ENCODE measurements around the gene PTPRT.

Gene PTPRT

DNA sequence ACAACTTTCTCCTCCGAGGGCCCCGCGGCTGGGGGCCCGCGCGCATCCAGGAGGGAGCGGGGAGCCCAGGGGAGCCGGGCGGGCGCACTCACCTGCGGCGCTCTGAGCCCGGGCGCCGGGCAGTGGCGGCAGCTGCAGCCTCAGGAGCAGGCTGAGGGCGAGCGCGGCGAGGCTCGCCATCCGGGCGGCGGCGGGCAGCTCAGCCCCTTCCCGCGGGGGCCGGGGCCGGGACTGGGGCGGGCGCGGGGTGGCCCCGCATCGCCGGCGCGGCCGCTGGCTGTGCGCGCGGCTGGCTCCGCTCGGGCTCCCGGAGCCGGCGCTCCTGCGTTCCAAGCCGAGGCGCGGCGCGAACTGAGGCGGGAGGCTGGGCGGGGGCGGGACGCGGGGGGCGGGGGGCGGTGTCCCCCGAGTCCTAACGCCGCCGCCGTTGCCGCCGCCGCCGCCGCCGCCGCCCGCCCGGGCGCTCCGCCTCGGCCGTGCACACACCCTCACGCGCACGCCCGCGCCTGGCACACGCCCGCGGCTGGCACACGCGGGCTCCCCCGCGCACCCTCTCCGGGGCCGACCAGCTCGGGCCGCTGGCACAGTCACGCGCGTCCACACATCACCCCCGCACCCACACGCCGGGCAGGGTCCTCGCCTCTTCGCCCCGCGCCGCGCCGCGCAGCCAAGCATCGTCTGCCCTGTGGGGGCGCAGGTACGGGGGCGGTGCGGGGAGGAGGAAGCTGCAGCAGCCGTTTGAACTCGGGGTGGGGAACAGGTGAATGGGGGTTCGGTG is at the start of gene PTPRT:
Gene PTPRT, minus strand, starts transcription at position 353 of the 778 bp plus-strand sequence. Its CDS starts 173 bp downstream, at position 180.
- no peak for DNase-seq

GRCh38 chr20:43238833-43239232 is 49.1 kb upstream of the PTPRT start:
- no peak for DNase-seq

- no peak for DNase-seq
Observed at GRCh38 chr20:43238266-43238665, 48.6 kb upstream of the PTPRT start.

- DNase-seq, result no peak
Observed at GRCh38 chr20:43237651-43238168, 48.0 kb upstream of the PTPRT start.

DNA sequence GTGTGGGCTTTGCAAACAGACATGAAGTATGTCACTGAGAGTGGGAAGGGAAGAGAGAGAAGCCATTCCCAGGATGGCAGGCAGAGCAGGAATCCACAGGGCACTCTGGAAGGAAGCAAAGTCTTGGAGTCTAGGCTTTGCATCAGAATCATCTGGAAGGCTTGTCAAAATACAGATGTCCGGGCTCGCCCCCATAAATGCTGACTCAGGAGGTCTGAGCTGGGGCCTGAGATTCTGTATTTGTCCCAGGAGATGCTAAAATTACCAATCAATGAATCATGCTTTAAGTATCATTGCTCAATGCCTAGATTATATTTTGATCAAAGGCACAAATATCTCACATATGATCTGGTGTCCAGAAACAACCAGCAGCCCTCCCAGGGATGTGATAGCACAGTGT is 46.3 kb upstream of the PTPRT start:
- DNase-seq, result no peak

GRCh38 chr20:43231829-43232228 is 42.1 kb upstream of the PTPRT start:
- no peak for DNase-seq

GRCh38 chr20:43229696-43230095 is 40.0 kb upstream of the PTPRT start:
- DNase-seq, result no peak

DNA sequence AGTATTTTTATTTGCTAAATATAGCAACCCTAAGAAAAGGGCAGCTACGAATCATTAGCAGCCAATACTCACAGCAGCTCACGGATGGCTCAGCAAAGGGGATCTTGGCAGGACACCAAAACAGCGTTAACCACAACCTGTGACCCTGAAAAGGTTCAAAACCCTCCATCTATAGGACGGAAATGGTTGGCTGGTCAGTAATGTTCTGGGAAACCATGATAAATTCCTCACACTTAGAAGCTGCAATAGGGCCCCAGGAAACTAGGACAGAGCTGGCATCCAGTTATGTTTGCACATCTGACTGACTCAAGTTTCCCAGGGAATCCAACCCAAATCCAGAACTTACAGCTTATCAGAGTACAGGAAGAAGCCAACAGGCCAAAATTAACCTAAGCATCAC is 30.9 kb upstream of the PTPRT start:
- DNase-seq, result no peak

- DNase-seq, result no peak
Observed at GRCh38 chr20:43210901-43211300, 21.2 kb upstream of the PTPRT start.

GRCh38 chr20:43209831-43210230 is 20.1 kb upstream of the PTPRT start:
- DNase-seq, result no peak

- no peak for DNase-seq
Observed at GRCh38 chr20:43205699-43206098, 16.0 kb upstream of the PTPRT start.

GRCh38 chr20:43202100-43202499 is 12.4 kb upstream of the PTPRT start:
- DNase-seq, result no peak

- no peak for DNase-seq
Observed at GRCh38 chr20:43198607-43199006, 8.9 kb upstream of the PTPRT start.

- no peak for DNase-seq
Observed at GRCh38 chr20:43196243-43196642, 6.5 kb upstream of the PTPRT start.

GRCh38 chr20:43194137-43194536 is 4.4 kb upstream of the PTPRT start:
- no peak for DNase-seq

DNA sequence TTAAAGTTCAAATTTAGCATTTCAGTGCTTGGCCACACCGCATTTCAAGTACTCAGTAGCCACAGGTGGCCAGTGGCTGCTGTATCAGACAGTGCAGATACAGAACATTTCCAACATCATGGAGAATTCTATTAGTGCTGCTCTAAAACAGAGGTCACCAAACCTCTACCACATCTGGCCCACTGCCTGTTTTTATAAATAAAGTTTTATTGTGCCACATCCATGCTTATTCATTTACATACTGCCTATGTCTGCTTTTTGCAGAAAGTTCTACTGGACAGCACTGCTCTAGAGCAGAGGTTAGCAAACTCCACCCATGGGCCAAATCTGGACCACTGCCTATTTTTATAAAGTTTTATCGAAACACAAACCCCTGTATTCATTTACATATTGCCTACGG is 3.7 kb upstream of the PTPRT start:
- DNase-seq, result no peak

DNA sequence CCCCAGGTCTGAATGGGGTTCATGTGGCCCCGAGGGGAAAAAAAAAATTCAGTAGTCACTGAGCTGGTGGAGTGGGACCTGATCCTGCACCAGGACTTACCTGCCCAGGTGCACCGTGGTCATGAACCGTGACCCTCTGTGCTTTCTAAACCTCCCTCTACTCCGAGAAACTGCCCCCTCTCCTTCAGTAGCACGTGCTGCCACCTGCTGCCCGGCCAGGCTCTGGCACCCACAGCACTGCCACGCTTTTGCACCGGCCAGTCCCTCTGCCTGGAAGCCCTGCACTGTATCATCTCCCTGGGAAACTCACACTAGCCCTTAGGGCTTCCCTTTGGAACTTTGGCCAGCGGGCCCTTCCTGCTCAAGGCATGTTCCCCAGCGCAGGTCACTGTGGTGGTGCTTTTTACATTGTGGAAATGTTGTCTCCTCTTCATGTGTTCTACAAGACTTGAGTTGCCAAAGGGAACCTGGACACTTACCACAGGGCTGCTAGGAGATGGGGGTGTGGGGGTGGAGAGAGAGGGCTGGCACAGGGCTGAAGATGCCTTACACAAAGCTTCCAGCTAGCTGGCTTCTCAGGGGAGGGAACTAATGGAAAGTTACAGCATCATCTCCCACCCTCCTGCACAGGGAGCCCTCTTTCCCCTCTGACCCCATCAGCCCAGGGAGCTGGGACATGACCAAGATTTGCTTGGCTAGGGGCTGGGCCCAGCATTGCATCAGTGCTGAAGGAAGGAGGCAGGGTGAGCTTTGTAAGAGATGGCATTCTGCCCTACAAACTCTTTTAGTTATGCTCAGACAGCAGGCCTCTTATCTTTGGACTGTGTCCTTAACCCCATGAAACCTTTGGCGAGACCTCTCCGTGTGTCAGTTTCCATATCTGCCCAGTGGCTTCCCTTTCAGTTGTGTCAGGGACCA is 2.5 kb upstream of the PTPRT start:
- DNase-seq, result peak in 1 of 2 donors; percentile 2

DNA sequence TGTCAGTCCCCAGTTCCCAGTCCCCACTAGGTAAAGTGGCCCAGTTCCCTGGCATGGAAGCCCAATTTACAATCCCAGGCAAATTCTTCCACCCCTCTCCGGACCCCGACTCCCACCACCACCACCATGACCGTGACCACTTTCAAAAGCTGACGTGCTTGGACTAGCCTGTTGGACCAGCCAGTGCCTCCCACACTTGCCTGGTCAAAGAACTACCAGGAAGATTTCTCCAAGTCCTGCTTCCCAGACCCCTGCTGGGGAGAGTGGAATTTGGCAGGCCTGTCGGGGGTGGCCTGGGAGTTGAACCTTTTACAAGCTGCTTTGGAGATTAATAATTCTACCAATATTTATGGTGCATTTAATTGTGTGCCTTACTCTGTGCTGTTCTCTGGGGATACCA is 1.4 kb upstream of the PTPRT start:
- DNase-seq, result no peak

DNA sequence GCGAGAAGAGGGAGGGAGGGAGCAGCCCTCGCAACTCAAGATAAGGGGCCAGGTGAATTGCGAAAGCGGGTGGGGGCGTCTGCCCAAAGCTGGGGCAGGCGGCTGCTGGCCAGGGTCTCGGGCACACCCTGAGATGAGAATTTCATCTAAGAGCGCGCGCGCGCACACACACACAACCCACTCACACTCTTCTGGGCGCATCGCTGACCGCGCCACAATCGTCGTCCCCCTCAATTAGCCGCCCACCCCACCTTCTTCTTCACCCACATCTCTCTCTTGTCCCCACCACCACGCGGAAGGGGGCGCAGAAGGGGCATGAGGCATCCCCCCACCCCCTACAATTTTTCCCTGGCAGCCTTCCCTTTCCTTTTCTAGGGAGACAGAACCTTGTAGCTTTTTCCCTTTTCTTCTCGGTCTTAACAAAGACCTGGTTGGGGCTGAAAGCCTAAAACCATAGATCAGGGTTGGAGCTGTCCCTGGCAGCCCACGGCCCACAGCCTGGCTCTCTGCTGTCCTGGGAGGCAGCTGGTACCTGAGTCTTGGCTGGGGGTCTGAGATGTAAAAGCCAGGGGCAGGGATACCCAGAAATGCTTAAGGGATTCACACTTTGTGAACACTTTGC is 737 bp upstream of the PTPRT start:
- no peak for DNase-seq

GRCh38 chr20:43188861-43189553 is 699 bp downstream of the PTPRT start:
- DNase-seq, result no peak

DNA sequence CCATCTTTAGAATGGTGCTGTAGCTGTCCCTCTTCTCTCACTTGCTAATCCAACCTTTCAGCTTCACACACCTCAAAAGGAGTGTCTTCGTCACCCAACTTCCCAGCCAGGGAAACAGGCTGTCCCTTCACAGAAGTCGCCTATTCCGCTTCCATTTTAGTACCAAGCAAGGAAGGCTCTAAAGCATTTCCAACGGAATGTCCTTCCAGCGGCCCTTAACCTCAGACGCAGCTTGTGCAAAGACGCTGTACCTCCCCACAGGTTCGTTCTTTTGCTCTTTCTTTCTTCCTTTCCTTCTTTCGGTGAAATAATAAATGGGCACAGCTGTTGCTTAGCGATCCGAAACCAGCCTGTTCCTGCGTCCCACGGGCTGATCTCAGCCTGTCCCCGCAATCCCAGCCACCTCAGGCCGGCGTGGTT is 1.5 kb downstream of the PTPRT start:
- no peak for DNase-seq

- peak; percentile 63 to 73 for DNase-seq
Observed at GRCh38 chr20:43187476-43188233, 2.1 kb downstream of the PTPRT start.

All from stimulated activated CD4-positive, alpha-beta T cell treated with anti-CD3 and anti-CD28 coated beads, Interleukin-2, amount 100 ng/mL, for 48 hours (primary cell).